Measurements from ENCODE around the gene WDR37.

The WDR37 gene

DNA sequence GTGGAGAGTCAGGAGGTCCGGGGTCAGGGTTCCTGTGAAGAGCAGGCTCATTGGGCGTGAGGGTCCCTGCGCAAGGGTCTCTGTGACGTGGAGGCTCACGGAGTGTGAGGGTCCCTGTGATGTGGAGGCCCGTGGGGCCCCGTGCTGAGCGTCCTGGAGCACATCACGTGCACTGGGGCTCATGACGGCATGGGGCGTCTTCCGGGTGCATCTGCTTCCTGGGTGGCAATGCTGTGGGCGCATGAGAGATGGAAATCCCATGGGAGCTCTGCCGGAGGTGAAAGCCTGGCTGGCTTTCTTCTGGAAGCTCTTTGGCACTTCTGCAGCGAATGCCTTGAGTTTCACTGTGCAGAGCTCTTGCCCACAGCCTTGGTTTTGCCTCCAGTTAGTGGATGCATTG, 71.4 kb downstream of the WDR37 start:
- no peak for TF ChIP-seq NFIC (IDR thresholded peaks at IDR 0.05)
- TF ChIP-seq ZBTB7A (IDR thresholded peaks at IDR 0.05; ENCODE audit: low read depth) = no peak
- TF ChIP-seq RAD21 (IDR thresholded peaks at IDR 0.05; ENCODE audit: low read depth) = no peak
- TF ChIP-seq, protein P1, sequence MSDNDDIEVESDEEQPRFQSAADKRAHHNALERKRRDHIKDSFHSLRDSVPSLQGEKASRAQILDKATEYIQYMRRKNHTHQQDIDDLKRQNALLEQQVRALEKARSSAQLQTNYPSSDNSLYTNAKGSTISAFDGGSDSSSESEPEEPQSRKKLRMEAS (IDR thresholded peaks at IDR 0.05) = no peak
- no peak for TF ChIP-seq TCF12 (IDR thresholded peaks at IDR 0.05; ENCODE audit: low read depth)
- TF ChIP-seq EGR1 (IDR thresholded peaks at IDR 0.05) = no peak
- no peak for TF ChIP-seq TAF1 (IDR thresholded peaks at IDR 0.05; ENCODE audit: low read depth)
- TF ChIP-seq, protein P2, sequence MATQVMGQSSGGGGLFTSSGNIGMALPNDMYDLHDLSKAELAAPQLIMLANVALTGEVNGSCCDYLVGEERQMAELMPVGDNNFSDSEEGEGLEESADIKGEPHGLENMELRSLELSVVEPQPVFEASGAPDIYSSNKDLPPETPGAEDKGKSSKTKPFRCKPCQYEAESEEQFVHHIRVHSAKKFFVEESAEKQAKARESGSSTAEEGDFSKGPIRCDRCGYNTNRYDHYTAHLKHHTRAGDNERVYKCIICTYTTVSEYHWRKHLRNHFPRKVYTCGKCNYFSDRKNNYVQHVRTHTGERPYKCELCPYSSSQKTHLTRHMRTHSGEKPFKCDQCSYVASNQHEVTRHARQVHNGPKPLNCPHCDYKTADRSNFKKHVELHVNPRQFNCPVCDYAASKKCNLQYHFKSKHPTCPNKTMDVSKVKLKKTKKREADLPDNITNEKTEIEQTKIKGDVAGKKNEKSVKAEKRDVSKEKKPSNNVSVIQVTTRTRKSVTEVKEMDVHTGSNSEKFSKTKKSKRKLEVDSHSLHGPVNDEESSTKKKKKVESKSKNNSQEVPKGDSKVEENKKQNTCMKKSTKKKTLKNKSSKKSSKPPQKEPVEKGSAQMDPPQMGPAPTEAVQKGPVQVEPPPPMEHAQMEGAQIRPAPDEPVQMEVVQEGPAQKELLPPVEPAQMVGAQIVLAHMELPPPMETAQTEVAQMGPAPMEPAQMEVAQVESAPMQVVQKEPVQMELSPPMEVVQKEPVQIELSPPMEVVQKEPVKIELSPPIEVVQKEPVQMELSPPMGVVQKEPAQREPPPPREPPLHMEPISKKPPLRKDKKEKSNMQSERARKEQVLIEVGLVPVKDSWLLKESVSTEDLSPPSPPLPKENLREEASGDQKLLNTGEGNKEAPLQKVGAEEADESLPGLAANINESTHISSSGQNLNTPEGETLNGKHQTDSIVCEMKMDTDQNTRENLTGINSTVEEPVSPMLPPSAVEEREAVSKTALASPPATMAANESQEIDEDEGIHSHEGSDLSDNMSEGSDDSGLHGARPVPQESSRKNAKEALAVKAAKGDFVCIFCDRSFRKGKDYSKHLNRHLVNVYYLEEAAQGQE (IDR thresholded peaks at IDR 0.05; ENCODE audit: low read depth) = no peak
- TF ChIP-seq EP300 (IDR thresholded peaks at IDR 0.05; ENCODE audit: borderline replicate concordance) = no peak
- TF ChIP-seq CEBPB (IDR thresholded peaks at IDR 0.05) = no peak
- no peak for TF ChIP-seq YY1 (IDR thresholded peaks at IDR 0.05; ENCODE audit: low read depth)
- TF ChIP-seq, protein P3, sequence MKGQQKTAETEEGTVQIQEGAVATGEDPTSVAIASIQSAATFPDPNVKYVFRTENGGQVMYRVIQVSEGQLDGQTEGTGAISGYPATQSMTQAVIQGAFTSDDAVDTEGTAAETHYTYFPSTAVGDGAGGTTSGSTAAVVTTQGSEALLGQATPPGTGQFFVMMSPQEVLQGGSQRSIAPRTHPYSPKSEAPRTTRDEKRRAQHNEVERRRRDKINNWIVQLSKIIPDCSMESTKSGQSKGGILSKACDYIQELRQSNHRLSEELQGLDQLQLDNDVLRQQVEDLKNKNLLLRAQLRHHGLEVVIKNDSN (IDR thresholded peaks at IDR 0.05) = no peak
- TF ChIP-seq TEAD4 (IDR thresholded peaks at IDR 0.05) = no peak
- no peak for TF ChIP-seq FOXM1 (IDR thresholded peaks at IDR 0.05; ENCODE audit: borderline replicate concordance, low read depth)
- no peak for TF ChIP-seq CREB1 (IDR thresholded peaks at IDR 0.05; ENCODE audit: low read depth)

DNA sequence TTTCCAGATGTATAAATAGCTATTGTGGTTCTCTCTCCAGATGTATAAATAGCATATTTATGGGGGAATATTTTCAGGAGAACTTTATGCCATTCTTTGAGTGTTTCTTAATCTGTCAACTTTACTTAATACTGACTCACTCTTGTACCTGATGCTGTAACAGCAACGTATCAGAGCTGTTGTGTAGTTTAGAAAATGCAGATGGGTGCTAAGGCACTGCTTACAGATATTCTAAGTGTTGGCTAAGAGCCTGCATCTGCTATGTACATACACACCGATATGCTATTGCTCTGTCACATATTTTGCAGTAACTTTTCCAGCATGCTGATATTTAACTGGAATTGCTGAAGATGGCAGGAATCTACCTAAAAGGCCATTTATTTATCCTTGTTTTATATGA, 71.9 kb downstream of the WDR37 start:
- TF ChIP-seq, protein P2 (IDR thresholded peaks at IDR 0.05; ENCODE audit: low read depth) = no peak
- TF ChIP-seq EP300 (IDR thresholded peaks at IDR 0.05; ENCODE audit: borderline replicate concordance) (no peak), FOXM1 (IDR thresholded peaks at IDR 0.05; ENCODE audit: borderline replicate concordance, low read depth) (no peak), TCF12 (IDR thresholded peaks at IDR 0.05; ENCODE audit: low read depth) (no peak), YY1 (IDR thresholded peaks at IDR 0.05; ENCODE audit: low read depth) (no peak), CREB1 (IDR thresholded peaks at IDR 0.05; ENCODE audit: low read depth) (no peak)

DNA sequence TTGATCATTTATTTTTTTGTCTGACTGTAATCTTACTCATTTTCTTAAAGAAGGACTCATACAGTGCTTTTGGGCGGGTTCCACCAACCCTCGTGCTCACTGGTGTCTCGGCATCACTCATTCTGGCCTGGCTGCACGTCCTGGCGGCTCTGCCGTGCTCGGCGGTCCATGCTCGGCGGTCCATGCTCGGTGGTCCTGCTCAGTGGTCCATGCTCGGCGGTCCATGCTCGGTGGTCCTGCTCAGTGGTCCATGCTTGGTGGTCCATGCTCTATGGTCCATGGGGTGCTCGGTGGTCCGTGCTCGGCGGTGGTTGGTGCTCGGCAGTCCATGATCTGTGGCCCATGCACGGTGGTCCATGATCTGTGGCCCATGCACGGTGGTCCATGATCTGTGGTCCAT, 72.5 kb downstream of the WDR37 start:
- TF ChIP-seq CEBPB (IDR thresholded peaks at IDR 0.05) (no peak), TEAD4 (IDR thresholded peaks at IDR 0.05) (no peak), ZBTB7A (IDR thresholded peaks at IDR 0.05; ENCODE audit: low read depth) (no peak), FOXM1 (IDR thresholded peaks at IDR 0.05; ENCODE audit: borderline replicate concordance, low read depth) (no peak)
- TF ChIP-seq, protein P2 (IDR thresholded peaks at IDR 0.05; ENCODE audit: low read depth) = no peak

DNA sequence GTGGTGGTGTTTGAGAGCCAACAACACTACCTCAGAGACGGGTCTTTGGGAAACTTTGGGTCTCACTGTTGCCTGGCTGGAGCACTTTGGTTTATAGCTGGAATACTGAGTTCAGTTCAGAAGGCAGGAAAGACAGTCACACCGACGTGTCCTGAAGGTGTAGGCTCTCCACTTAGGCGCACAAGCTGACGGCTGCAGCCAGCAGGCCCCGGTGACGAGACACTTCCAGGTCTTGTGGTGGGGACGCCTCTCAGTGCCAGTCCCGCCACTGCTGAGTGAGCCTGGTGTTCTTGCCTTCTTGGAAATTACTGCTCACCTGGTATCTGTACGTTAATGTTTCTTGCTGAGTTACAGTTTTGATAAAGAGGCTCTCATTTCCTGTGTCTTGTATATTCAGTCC, 74.0 kb downstream of the WDR37 start:
- TF ChIP-seq CEBPB (IDR thresholded peaks at IDR 0.05) (no peak), ZBTB7A (IDR thresholded peaks at IDR 0.05; ENCODE audit: low read depth) (no peak), RAD21 (IDR thresholded peaks at IDR 0.05; ENCODE audit: low read depth) (no peak), TEAD4 (IDR thresholded peaks at IDR 0.05) (no peak)
- TF ChIP-seq, protein P3 (IDR thresholded peaks at IDR 0.05) = no peak

DNA sequence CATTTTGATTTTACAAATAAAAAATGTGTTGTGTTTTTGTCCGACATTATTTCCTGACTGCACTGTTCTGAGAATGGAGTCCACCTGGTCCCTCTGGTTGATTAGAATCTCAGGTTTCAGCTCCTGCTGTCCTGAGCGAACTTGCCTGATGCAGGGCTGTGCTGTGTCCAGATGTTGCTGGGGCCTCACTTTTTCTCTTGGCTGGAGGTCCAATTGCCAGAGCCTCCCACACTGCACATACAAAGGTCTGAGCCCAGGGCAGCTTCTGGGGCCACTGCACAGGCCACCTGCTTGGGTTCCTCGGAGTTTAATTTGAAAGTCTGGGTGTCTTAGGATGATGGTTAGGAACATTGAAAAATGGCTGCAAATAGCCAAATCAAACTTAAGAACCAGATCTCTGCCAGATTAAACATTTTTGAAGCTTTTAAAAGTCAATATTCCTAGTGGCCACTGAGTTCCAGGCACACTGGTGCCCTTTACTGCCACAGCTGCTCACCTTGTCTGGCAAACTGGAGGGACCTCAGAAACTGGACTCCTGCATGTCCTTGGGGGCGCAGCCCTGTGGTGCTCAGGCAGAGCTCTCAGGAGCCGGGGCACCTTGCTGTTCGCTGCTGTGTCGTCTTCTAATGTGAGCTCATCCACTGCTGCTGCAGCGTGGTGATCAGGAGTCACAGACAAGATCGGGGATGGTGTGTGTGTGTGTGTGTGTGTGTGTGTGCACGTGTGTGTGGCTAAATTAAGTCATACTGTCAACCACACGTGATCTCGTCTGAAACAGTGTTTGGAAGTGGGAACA, 75.0 kb downstream of the WDR37 start:
- TF ChIP-seq TEAD4 (IDR thresholded peaks at IDR 0.05) (no peak), CREB1 (IDR thresholded peaks at IDR 0.05; ENCODE audit: low read depth) (no peak), EGR1 (IDR thresholded peaks at IDR 0.05) (no peak), NFIC (IDR thresholded peaks at IDR 0.05) (no peak), YY1 (IDR thresholded peaks at IDR 0.05; ENCODE audit: low read depth) (no peak)

Measured in Ishikawa (cell line).